Ovary (tissue), 9 donors: ENCODE measurements around the gene SPIB. TPM values are rescaled to one million over a fixed set of nuclear protein-coding genes. Genes with fewer than 3 reads are reported as not detected.

ENCODE experiments used
- DNase-seq, 5 donors: peaks; one replicate each; pipeline ENCODE4 v3.0.0-alpha.2; 2019 to 2020
- H3K27ac ChIP-seq, 2 donors: fragments of 200-600 bp; one replicate each; pipeline versions ENCODE4 v1.5.1 to v1.8.0; 2019 to 2022
- H3K27me3 ChIP-seq: fragments of 200-600 bp; one replicate; pipeline ENCODE4 v1.8.0; 2022
- H3K36me3 ChIP-seq: fragments of 200-600 bp; sonication (generic); one replicate; pipeline ENCODE4 v1.5.1; 2019
- H3K4me1 ChIP-seq: one replicate; pipeline ENCODE4 v1.8.1; 2013; ENCODE audit warnings: mild to moderate bottlenecking, moderate library complexity; ENCODE audit not compliant: insufficient read depth
- H3K4me3 ChIP-seq: fragments of 200-600 bp; sonication (generic); one replicate; pipeline ENCODE4 v1.5.1; 2017
- H3K9me3 ChIP-seq, 2 donors: fragments of 200-600 bp in 1 of 2; sonication (generic) in 1 of 2; one replicate each; pipeline versions ENCODE4 v1.5.1 to v1.8.1; 2013 to 2019; ENCODE audit warnings: mild to moderate bottlenecking in 1 of 2, moderate library complexity in 1 of 2
- EP300 ChIP-seq: sonication (generic); formaldehyde crosslinking; IDR thresholded peaks from one replicate; pipeline ENCODE4 v1.6.1; 2017; ENCODE audit warnings: antibody characterized with exemption
- POLR2A ChIP-seq: fragments of 450-650 bp; IDR thresholded peaks from one replicate; pipeline ENCODE4 v1.6.1; 2017; ENCODE audit warnings: antibody characterized with exemption, mild to moderate bottlenecking, moderate library complexity
- WGBS, 3 donors: extraction: QIAGEN DNeasy Blood & Tissue Kit in 1 of 3; methylation state at CpG; one replicate each; pipeline versions ENCODE4 v1.1.5 to v1.1.7; 2013 to 2017; 5-methylcytosine and 5-hydroxymethylcytosine counted together
- intact Hi-C, 4 donors: fragments of 100-400 bp; cut with DNase I; formaldehyde crosslinking; loops; one replicate each; pipeline versions ENCODE4 v1.11.0 to v1.15.1; 2022 to 2023
- polyA plus RNA-seq, 2 donors: library from polyadenylated mRNA; stranded (reverse); fragments of 200-250 nt in 1 of 2; fragments of 350-450 nt in 1 of 2; fragmentation: Illumina TruSeq in 1 of 2; extraction: RNeasy Lipid Tissue Mini Kit (QIAGEN cat#74804) in 1 of 2; gene quantifications; one replicate each; pipeline ENCODE4 v1.2.3, GENCODE V29; 2013 to 2014
- total RNA-seq, 7 donors: library from RNA; depleted of rRNA in 2 of 7; stranded (reverse); fragments of >200 nt in 2 of 7; fragmentation: NEBNext Ultra II Directional in 3 of 7; extraction: Animal tissue kit (Norgen Biotek cat#: 25700) in 3 of 7; gene quantifications; one replicate each; pipeline versions ENCODE4 v1.1.0 to v1.2.4, GENCODE V29; 2016 to 2023
- TF ChIP-seq, protein P1 (sequence below), 3 donors: fragments of 450-650 bp in 2 of 3; fragments of 200-600 bp in 1 of 3; IDR thresholded peaks; one replicate each; pipeline versions ENCODE4 v1.5.1 to v1.8.0; 2016 to 2022; ENCODE audit warnings: antibody characterized with exemption in 3 of 3, mild to moderate bottlenecking in 1 of 3
- donor health status: DM: no; HTN: no; CAD: no; lungs with moderate emphysema.
- donor health status: DM: no; HTN: no; CAD: no.
- donor health status: Bipolar disorder and iron deficiency.
- donor health status: DM: yes; HTN: yes; CAD: no.
- donor health status: DM: no; HTN: no; CAD: no.
- donor health status: DM: yes; HTN: yes; CAD: no.

Gene SPIB
- total and polyA plus RNA-seq, 9 donors, result 0.12 to 0.46 (median 0.25) TPM; not detected in 5

DNA sequence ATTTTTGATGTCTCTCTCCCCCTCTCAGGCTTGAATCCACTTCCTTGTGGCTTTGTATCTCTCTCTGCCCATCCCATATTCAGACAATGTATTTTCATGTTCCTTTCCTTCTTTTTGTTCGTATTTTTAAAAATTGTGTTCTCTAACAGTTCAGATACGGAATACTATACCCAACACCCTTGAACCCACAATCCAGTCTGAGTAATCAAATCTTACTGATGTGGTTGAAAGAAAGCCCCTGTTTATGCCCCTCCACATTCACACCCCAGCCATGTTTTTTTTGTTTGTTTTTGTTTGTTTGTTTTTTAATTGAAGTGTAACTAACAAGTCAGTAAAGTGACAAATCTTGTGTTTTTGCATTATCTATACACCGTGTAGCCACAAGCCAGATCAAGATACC is 1.4 kb downstream of the SPIB start:
- WGBS, 3 donors, result 24 to 34% (median 30%) methylated on average over 3 of the region's 3 CpGs
- H3K27ac ChIP-seq, result no peak overlapping the region
- no peaks in the 10 kb centered on the region for H3K9me3 ChIP-seq
- H3K27me3 ChIP-seq, result no peaks in the 10 kb centered on the region
- no peak overlapping the region for H3K4me3 ChIP-seq
- TF ChIP-seq POLR2A (no peak), EP300 (no peak)
- TF ChIP-seq, protein P1, sequence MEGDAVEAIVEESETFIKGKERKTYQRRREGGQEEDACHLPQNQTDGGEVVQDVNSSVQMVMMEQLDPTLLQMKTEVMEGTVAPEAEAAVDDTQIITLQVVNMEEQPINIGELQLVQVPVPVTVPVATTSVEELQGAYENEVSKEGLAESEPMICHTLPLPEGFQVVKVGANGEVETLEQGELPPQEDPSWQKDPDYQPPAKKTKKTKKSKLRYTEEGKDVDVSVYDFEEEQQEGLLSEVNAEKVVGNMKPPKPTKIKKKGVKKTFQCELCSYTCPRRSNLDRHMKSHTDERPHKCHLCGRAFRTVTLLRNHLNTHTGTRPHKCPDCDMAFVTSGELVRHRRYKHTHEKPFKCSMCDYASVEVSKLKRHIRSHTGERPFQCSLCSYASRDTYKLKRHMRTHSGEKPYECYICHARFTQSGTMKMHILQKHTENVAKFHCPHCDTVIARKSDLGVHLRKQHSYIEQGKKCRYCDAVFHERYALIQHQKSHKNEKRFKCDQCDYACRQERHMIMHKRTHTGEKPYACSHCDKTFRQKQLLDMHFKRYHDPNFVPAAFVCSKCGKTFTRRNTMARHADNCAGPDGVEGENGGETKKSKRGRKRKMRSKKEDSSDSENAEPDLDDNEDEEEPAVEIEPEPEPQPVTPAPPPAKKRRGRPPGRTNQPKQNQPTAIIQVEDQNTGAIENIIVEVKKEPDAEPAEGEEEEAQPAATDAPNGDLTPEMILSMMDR (IDR thresholded peaks at IDR 0.05), result no peak
- H3K36me3 ChIP-seq, result no peaks in the 10 kb centered on the region
- DNase-seq, result no peak
- intact Hi-C loops, result no loop called here
- no peaks in the 10 kb centered on the region for H3K4me1 ChIP-seq

DNA sequence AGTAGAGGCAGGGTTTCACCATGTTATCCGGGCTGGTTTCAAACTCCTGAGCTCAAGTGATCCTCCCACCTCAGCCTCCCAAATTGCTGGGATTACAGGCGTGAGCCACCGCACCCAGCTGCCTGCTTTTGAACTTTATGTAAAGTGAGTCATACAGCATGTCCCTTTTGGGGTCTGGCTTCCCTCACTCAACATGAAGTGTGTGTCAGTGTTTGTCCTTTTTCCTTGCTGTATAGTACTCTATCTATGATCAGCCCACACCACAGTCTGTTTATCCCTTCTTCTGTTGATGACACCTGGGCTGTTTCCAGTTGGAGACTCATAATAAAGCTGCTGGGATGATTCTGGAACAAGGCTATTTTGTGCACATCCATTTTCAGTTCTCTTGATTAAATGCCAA is 2.1 kb downstream of the SPIB start:
- Histone ChIP-seq H3K4me1 (no peaks in the 10 kb centered on the region), H3K4me3 (no peak overlapping the region), H3K27ac (no peak overlapping the region), H3K36me3 (no peaks in the 10 kb centered on the region), H3K27me3 (no peaks in the 10 kb centered on the region), H3K9me3 (no peaks in the 10 kb centered on the region)
- intact Hi-C loops, result no loop called here
- DNase-seq, result no peak
- TF ChIP-seq POLR2A (no peak), EP300 (no peak)
- TF ChIP-seq, protein P1 (IDR thresholded peaks at IDR 0.05), result no peak
- WGBS, 3 donors, result 61 to 71% (median 69%) methylated on average over 3 of the region's 3 CpGs

DNA sequence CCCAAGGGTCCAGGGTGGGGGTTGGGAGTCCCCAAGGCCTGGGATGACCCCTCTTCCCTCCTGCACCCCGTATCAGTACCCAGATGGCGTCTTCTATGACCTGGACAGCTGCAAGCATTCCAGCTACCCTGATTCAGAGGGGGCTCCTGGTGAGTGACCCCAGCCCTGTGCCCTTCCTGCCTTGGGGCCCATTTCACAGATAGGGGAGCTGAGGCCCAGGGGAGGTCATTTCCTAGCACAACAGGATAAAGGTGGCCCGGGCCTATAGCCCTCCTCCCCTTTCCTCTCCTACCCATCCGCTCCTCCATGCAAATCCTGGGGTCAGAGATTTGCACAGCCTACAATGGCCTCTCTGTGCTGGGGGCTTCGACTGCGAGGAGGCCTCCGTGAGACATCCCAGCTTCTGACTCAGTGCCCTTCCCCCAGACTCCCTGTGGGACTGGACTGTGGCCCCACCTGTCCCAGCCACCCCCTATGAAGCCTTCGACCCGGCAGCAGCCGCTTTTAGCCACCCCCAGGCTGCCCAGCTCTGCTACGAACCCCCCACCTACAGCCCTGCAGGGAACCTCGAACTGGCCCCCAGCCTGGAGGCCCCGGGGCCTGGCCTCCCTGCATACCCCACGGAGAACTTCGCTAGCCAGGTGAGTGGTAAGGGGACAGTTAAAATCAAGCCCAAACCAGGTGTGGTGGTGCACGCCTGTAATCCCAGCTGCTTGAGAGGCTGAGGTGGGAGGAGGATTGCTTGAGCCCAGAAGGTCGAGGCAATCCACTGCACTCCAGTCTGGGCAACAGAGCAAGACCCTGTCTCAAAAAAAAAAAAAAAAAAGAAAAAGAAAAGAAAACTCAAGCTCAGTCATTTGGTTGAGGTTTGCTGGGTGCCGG is 3.9 kb downstream of the SPIB start:
- no peak for DNase-seq
- 76 to 84% (median 79%) methylated on average over 18 of the region's 18 CpGs for WGBS, 3 donors
- no peak overlapping the region for H3K4me3 ChIP-seq
- no peak for TF ChIP-seq POLR2A
- no peak for TF ChIP-seq EP300
- TF ChIP-seq, protein P1 (IDR thresholded peaks at IDR 0.05), result no peak
- no peaks in the 10 kb centered on the region for H3K27me3 ChIP-seq
- no peaks in the 10 kb centered on the region for H3K4me1 ChIP-seq
- no peak overlapping the region for H3K27ac ChIP-seq
- no peaks in the 10 kb centered on the region for H3K36me3 ChIP-seq
- intact Hi-C loops, result no loop called here
- H3K9me3 ChIP-seq, result no peaks in the 10 kb centered on the region

DNA sequence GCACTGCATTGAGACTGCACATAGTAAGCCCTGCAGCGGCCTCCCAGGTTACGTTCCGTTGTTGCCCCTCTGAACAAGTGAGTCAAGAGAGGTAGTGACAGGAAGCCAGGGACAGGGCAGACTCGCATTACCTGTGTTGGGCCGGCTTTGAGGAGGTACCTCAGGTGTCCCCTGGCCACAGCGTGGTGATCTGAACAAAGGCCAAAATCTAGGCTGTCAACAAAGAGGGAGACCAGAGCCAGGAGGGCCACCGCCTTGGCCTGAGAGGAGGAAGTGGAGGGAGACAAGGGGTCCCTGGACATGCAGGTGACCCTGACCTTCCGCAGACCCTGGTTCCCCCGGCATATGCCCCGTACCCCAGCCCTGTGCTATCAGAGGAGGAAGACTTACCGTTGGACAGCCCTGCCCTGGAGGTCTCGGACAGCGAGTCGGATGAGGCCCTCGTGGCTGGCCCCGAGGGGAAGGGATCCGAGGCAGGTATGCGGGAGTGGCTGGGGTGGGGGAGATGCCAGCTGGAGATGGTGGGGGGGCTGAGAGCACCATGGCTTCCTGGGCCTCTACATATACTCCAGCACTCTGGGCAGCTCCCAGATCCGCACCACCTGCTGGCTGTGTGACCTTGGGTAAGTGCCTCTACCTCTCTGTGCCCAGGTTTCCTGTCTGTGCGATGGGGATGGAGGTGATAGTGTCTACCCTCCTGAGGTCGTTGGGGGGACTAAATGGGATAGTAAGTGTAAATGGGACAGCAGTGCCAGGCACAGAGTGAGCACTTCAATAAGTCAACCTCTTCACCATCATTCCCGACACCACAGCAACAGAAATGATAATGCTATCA is 4.8 kb downstream of the SPIB start:
- intact Hi-C loops, result no loop called here
- Histone ChIP-seq H3K9me3 (no peaks in the 10 kb centered on the region), H3K36me3 (no peaks in the 10 kb centered on the region), H3K27me3 (no peaks in the 10 kb centered on the region), H3K4me3 (no peak overlapping the region), H3K4me1 (peaks cover 3% of the 10 kb centered on the region), H3K27ac (no peak overlapping the region)
- DNase-seq, result no peak
- 68 to 77% (median 71%) methylated on average over 22 of the region's 22 CpGs for WGBS, 3 donors
- TF ChIP-seq, protein P1 (IDR thresholded peaks at IDR 0.05), result no peak
- TF ChIP-seq EP300 (no peak), POLR2A (no peak)
